Endothelial cell (in vitro differentiated cells): ENCODE measurements around the gene GET3. TPM values are rescaled to one million over a fixed set of nuclear protein-coding genes. Genes with fewer than 3 reads are reported as not detected.
A peak's percentile ranks its signal among the peaks of the same experiment; 100 is the strongest.

ENCODE experiments used
- DNase-seq: peaks from one replicate; pipeline ENCODE4 v3.0.0; 2021; ENCODE audit warnings: low spot score
- H3K27ac Mint-ChIP-seq: one replicate; pipeline ENCODE4 v1.8.0; 2021; ENCODE audit warnings: mixed read lengths, inconsistent platforms; ENCODE audit not compliant: unreplicated experiment
- H3K27me3 Mint-ChIP-seq: one replicate; pipeline ENCODE4 v1.8.0; 2021; ENCODE audit warnings: mild to moderate bottlenecking, moderate library complexity, mixed read lengths, inconsistent platforms; ENCODE audit not compliant: unreplicated experiment
- H3K36me3 Mint-ChIP-seq: one replicate; pipeline ENCODE4 v1.8.0; 2021; ENCODE audit warnings: mild to moderate bottlenecking, low read depth, mixed read lengths, inconsistent platforms; ENCODE audit not compliant: unreplicated experiment
- H3K4me1 Mint-ChIP-seq: one replicate; pipeline ENCODE4 v1.8.0; 2021; ENCODE audit warnings: mild to moderate bottlenecking, mixed read lengths, inconsistent platforms; ENCODE audit not compliant: unreplicated experiment
- H3K4me3 Mint-ChIP-seq: one replicate; pipeline ENCODE4 v1.8.0; 2021; ENCODE audit warnings: mild to moderate bottlenecking, mixed read lengths, inconsistent platforms; ENCODE audit not compliant: unreplicated experiment
- H3K9me3 Mint-ChIP-seq: one replicate; pipeline ENCODE4 v1.8.0; 2021; ENCODE audit warnings: mixed read lengths, inconsistent platforms; ENCODE audit not compliant: unreplicated experiment
- total RNA-seq: library from RNA; stranded (reverse); fragmentation: NEBNext Ultra II Directional; extraction: Animal tissue kit (Norgen Biotek cat#: 25700); gene quantifications from one replicate; pipeline ENCODE4 v1.2.1, GENCODE V29; 2021; ENCODE audit not compliant: unreplicated experiment
- TF ChIP-seq, protein P1 (sequence below): fragments of 200-600 bp; sonication (generic); IDR thresholded peaks from one replicate; pipeline ENCODE4 v1.5.0; 2021; ENCODE audit warnings: antibody characterized with exemption; ENCODE audit not compliant: unreplicated experiment

The GET3 gene
- total RNA-seq, 1 donor from 2014 or later, result 77.9 TPM

- H3K36me3 Mint-ChIP-seq, result peaks cover 4% of the 10 kb centered on the region
- peak overlapping the region; percentile 95 for H3K27ac Mint-ChIP-seq
- peaks cover 23% of the 10 kb centered on the region for H3K4me1 Mint-ChIP-seq
- H3K9me3 Mint-ChIP-seq, result no peaks in the 10 kb centered on the region
- peak overlapping the region; percentile 84 for H3K4me3 Mint-ChIP-seq
- DNase-seq, result no peak
- TF ChIP-seq, protein P1, sequence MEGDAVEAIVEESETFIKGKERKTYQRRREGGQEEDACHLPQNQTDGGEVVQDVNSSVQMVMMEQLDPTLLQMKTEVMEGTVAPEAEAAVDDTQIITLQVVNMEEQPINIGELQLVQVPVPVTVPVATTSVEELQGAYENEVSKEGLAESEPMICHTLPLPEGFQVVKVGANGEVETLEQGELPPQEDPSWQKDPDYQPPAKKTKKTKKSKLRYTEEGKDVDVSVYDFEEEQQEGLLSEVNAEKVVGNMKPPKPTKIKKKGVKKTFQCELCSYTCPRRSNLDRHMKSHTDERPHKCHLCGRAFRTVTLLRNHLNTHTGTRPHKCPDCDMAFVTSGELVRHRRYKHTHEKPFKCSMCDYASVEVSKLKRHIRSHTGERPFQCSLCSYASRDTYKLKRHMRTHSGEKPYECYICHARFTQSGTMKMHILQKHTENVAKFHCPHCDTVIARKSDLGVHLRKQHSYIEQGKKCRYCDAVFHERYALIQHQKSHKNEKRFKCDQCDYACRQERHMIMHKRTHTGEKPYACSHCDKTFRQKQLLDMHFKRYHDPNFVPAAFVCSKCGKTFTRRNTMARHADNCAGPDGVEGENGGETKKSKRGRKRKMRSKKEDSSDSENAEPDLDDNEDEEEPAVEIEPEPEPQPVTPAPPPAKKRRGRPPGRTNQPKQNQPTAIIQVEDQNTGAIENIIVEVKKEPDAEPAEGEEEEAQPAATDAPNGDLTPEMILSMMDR, result no peak
- peaks cover 18% of the 10 kb centered on the region for H3K27me3 Mint-ChIP-seq
Measured at GRCh38 chr19:12783291-12783848, 46.1 kb downstream of the GET3 start.

GRCh38 chr19:12783849-12784393, 46.6 kb downstream of the GET3 start:
- no peak for DNase-seq
- Mint-ChIP-seq H3K4me3 (peak overlapping the region; percentile 84), H3K36me3 (no peaks in the 10 kb centered on the region), H3K27ac (peak overlapping the region; percentile 95), H3K4me1 (peaks cover 22% of the 10 kb centered on the region), H3K9me3 (no peaks in the 10 kb centered on the region), H3K27me3 (peaks cover 15% of the 10 kb centered on the region)
- TF ChIP-seq, protein P1, result no peak

- Mint-ChIP-seq H3K4me1 (peaks cover 21% of the 10 kb centered on the region), H3K27me3 (peaks cover 16% of the 10 kb centered on the region), H3K4me3 (no peak overlapping the region), H3K27ac (no peak overlapping the region), H3K9me3 (no peaks in the 10 kb centered on the region), H3K36me3 (no peaks in the 10 kb centered on the region)
- TF ChIP-seq, protein P1, result no peak
- DNase-seq, result no peak
Measured at GRCh38 chr19:12784394-12784870, 47.1 kb downstream of the GET3 start.

DNA sequence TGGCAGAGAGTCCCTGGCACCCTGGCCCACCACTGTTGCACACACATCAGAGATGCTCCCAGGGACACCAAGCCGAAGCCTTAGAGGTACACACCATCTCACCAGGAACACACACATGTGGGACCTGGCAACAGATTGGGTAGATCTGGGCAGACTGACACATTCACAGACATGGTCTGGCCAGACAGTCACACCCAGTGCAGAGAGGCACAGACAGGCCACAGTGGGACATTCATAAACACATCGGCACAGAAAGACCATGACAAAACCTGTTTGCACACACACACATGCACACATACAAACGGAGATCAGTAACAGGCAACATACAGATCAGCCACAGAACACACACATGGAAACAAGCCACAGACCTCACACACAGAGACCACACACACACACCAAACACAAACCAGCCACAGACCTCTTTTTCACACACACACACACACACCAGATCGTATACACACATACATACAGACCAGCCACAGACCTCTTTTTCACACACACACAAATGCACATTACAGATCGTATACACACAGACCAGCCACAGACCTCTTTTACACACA, 47.7 kb downstream of the GET3 start:
- DNase-seq, result no peak
- Mint-ChIP-seq H3K4me3 (no peak overlapping the region), H3K36me3 (no peaks in the 10 kb centered on the region), H3K9me3 (no peaks in the 10 kb centered on the region), H3K27me3 (peaks cover 16% of the 10 kb centered on the region), H3K27ac (no peak overlapping the region), H3K4me1 (peaks cover 19% of the 10 kb centered on the region)
- TF ChIP-seq, protein P1, result no peak

GRCh38 chr19:12785431-12786031, 48.2 kb downstream of the GET3 start:
- Mint-ChIP-seq H3K27me3 (peaks cover 18% of the 10 kb centered on the region), H3K4me1 (peaks cover 22% of the 10 kb centered on the region), H3K27ac (no peak overlapping the region), H3K36me3 (no peaks in the 10 kb centered on the region), H3K4me3 (no peak overlapping the region), H3K9me3 (no peaks in the 10 kb centered on the region)
- DNase-seq, result no peak
- TF ChIP-seq, protein P1, result no peak
